BLaER1 treated with 17β-estradiol and CSF1 and Interleukin-3, amounts not matched to agents 10 nM and 100 nM (cell line): Measurements from ENCODE around the gene ZCCHC24.
A peak's percentile ranks its signal among the peaks of the same experiment; 100 is the strongest.

Source experiments
- H3K27ac ChIP-seq, 11 experiments: shearing (Covaris generic); formaldehyde crosslinking; 2 replicates each; pipeline ENCODE4 v1.8.1; 2022
- H3K27me3 ChIP-seq, 11 experiments: shearing (Covaris generic); formaldehyde crosslinking; 2 replicates each; pipeline ENCODE4 v1.8.1; 2022
- H3K36me3 ChIP-seq, 11 experiments: shearing (Covaris generic); formaldehyde crosslinking; 2 replicates each; pipeline ENCODE4 v1.8.1; 2022
- H3K4me1 ChIP-seq, 10 experiments: shearing (Covaris generic); formaldehyde crosslinking; 2 replicates each; pipeline ENCODE4 v1.8.1; 2022
- H3K4me2 ChIP-seq, 11 experiments: shearing (Covaris generic); formaldehyde crosslinking; 2 replicates each; pipeline ENCODE4 v1.8.1; 2022
- H3K4me3 ChIP-seq, 10 experiments: shearing (Covaris generic); formaldehyde crosslinking; 2 replicates each; pipeline ENCODE4 v1.8.1; 2022
- H3K9ac ChIP-seq, 11 experiments: shearing (Covaris generic); formaldehyde crosslinking; 2 replicates each; pipeline ENCODE4 v1.8.1; 2022
- H3K9me3 ChIP-seq, 11 experiments: shearing (Covaris generic); formaldehyde crosslinking; replicated peaks in 1 of 11; 2 replicates each; pipeline ENCODE4 v1.8.1; 2022
- H4K20me1 ChIP-seq, 11 experiments: shearing (Covaris generic); formaldehyde crosslinking; 2 replicates each; pipeline ENCODE4 v1.8.1; 2022
- Cebpa-rat ChIP-seq, 11 experiments: shearing (Covaris generic); IDR thresholded peaks; 2 replicates each; pipeline ENCODE4 v1.8.1; 2022

ZCCHC24 gene

GRCh38 chr10:79438021-79438698, 7.3 kb downstream of the ZCCHC24 start:
- no peak for TF ChIP-seq Cebpa-rat (IDR thresholded peaks at IDR 0.05)
- Histone ChIP-seq H3K4me1 (peaks cover 53 to 95% (median 78%) of the 10 kb centered on the region in 10 experiments), H3K9me3 (no peaks in the 10 kb centered on the region), H3K27ac (no peak overlapping the region), H3K36me3 (peaks cover 0 to 80% (median 36%) of the 10 kb centered on the region in 11 experiments; a peak in 13 of 22 replicates), H3K4me3 (no peak overlapping the region), H3K9ac (peak overlapping the region in 4 of 11 experiments; percentile 2 to 23 (median 13); a peak in 5 of 22 replicates), H3K4me2 (peak overlapping the region in 10 of 11 experiments; percentile 30 to 54 (median 41); a peak in 19 of 22 replicates), H3K27me3 (no peaks in the 10 kb centered on the region), H4K20me1 (peaks cover 49 to 100% (median 99%) of the 10 kb centered on the region in 11 experiments; a peak in 21 of 22 replicates)

- no peak for TF ChIP-seq Cebpa-rat (IDR thresholded peaks at IDR 0.05)
- Histone ChIP-seq H3K4me2 (peak overlapping the region in 5 of 11 experiments; percentile 22 to 54 (median 46); a peak in 8 of 22 replicates), H3K9me3 (no peaks in the 10 kb centered on the region), H3K4me3 (no peak overlapping the region), H4K20me1 (peaks cover 40 to 100% (median 97%) of the 10 kb centered on the region in 11 experiments; a peak in 21 of 22 replicates), H3K27me3 (no peaks in the 10 kb centered on the region), H3K4me1 (peaks cover 52 to 88% (median 69%) of the 10 kb centered on the region in 10 experiments), H3K9ac (peak overlapping the region in 3 of 11 experiments; percentile 18 to 20 (median 18); a peak in 2 of 22 replicates), H3K36me3 (peaks cover 0 to 81% (median 44%) of the 10 kb centered on the region in 11 experiments; a peak in 17 of 22 replicates), H3K27ac (no peak overlapping the region)
Observed at GRCh38 chr10:79437111-79437814, 8.2 kb downstream of the ZCCHC24 start.

- Histone ChIP-seq H3K4me1 (peaks cover 50 to 84% (median 65%) of the 10 kb centered on the region in 10 experiments), H3K27ac (no peak overlapping the region), H3K9me3 (no peaks in the 10 kb centered on the region), H3K4me2 (0 out of 22 replicates have a peak overlapping the region, but pooled peaks of 2 of the 11 experiments have one; percentile 78 to 86), H3K9ac (peak overlapping the region in 3 of 11 experiments; percentile 18 to 65 (median 33); a peak in 4 of 22 replicates), H4K20me1 (peaks cover 36 to 100% (median 97%) of the 10 kb centered on the region in 11 experiments; a peak in 21 of 22 replicates), H3K27me3 (no peaks in the 10 kb centered on the region), H3K4me3 (no peak overlapping the region), H3K36me3 (peaks cover 0 to 81% (median 44%) of the 10 kb centered on the region in 11 experiments; a peak in 17 of 22 replicates)
- TF ChIP-seq Cebpa-rat (IDR thresholded peaks at IDR 0.05) = no peak
Observed at GRCh38 chr10:79436850-79437103, 8.6 kb downstream of the ZCCHC24 start.

- Histone ChIP-seq H4K20me1 (peaks cover 32 to 100% (median 95%) of the 10 kb centered on the region in 11 experiments; a peak in 21 of 22 replicates), H3K36me3 (peaks cover 0 to 81% (median 44%) of the 10 kb centered on the region in 11 experiments; a peak in 17 of 22 replicates), H3K4me2 (peak overlapping the region in 9 of 11 experiments; percentile 29 to 86 (median 64); a peak in 14 of 22 replicates), H3K27me3 (no peaks in the 10 kb centered on the region), H3K4me1 (peaks cover 46 to 79% (median 59%) of the 10 kb centered on the region in 10 experiments), H3K9ac (peak overlapping the region in 6 of 11 experiments; percentile 10 to 65 (median 33); a peak in 6 of 22 replicates), H3K9me3 (no peaks in the 10 kb centered on the region), H3K4me3 (no peak overlapping the region), H3K27ac (peak overlapping the region in 6 of 11 experiments; percentile 9 to 48 (median 32); a peak in 7 of 22 replicates)
- no peak for TF ChIP-seq Cebpa-rat (IDR thresholded peaks at IDR 0.05)
Observed at GRCh38 chr10:79436066-79436849, 9.2 kb downstream of the ZCCHC24 start.

- Histone ChIP-seq H3K36me3 (peaks cover 0 to 81% (median 50%) of the 10 kb centered on the region in 11 experiments; a peak in 17 of 22 replicates), H3K27me3 (no peaks in the 10 kb centered on the region), H3K4me1 (peaks cover 46 to 72% (median 56%) of the 10 kb centered on the region in 10 experiments), H3K9me3 (no peaks in the 10 kb centered on the region), H3K4me2 (peak overlapping the region in 9 of 11 experiments; percentile 29 to 86 (median 64); a peak in 19 of 22 replicates), H4K20me1 (peaks cover 30 to 99% (median 94%) of the 10 kb centered on the region in 11 experiments; a peak in 21 of 22 replicates), H3K4me3 (no peak overlapping the region), H3K9ac (peak overlapping the region in 8 of 11 experiments; percentile 13 to 65 (median 32); a peak in 9 of 22 replicates), H3K27ac (peak overlapping the region in 7 of 11 experiments; percentile 17 to 48 (median 39); a peak in 10 of 22 replicates)
- no peak for TF ChIP-seq Cebpa-rat (IDR thresholded peaks at IDR 0.05)
Observed at GRCh38 chr10:79435271-79436065, 10.0 kb downstream of the ZCCHC24 start.

GRCh38 chr10:79434821-79435251, 10.6 kb downstream of the ZCCHC24 start:
- Histone ChIP-seq H3K4me2 (peak overlapping the region in 6 of 11 experiments; percentile 35 to 86 (median 76); a peak in 11 of 22 replicates), H3K9ac (peak overlapping the region in 3 of 11 experiments; percentile 27 to 65 (median 33); a peak in 2 of 22 replicates), H3K9me3 (no peaks in the 10 kb centered on the region), H3K27ac (peak overlapping the region in 3 of 11 experiments; percentile 39 to 48 (median 43); a peak in 3 of 22 replicates), H3K36me3 (peaks cover 0 to 81% (median 55%) of the 10 kb centered on the region in 11 experiments; a peak in 19 of 22 replicates), H3K27me3 (no peaks in the 10 kb centered on the region), H3K4me1 (peaks cover 46 to 67% (median 55%) of the 10 kb centered on the region in 10 experiments), H4K20me1 (peaks cover 23 to 99% (median 88%) of the 10 kb centered on the region in 11 experiments; a peak in 20 of 22 replicates), H3K4me3 (no peak overlapping the region)
- no peak for TF ChIP-seq Cebpa-rat (IDR thresholded peaks at IDR 0.05)

- no peaks in the 10 kb centered on the region for H3K27me3 ChIP-seq
- peak overlapping the region; percentile 9 to 86 (median 37); a peak in 13 of 22 replicates for H3K4me2 ChIP-seq
- TF ChIP-seq Cebpa-rat (IDR thresholded peaks at IDR 0.05) = no peak
- no peaks in the 10 kb centered on the region for H3K9me3 ChIP-seq
- H3K9ac ChIP-seq = no peak overlapping the region
- H3K4me3 ChIP-seq = no peak overlapping the region
- peaks cover 18 to 97% (median 82%) of the 10 kb centered on the region in 11 experiments; a peak in 20 of 22 replicates for H4K20me1 ChIP-seq
- H3K4me1 ChIP-seq = peaks cover 46 to 63% (median 55%) of the 10 kb centered on the region in 10 experiments
- H3K27ac ChIP-seq = no peak overlapping the region
- peaks cover 0 to 82% (median 60%) of the 10 kb centered on the region in 11 experiments; a peak in 19 of 22 replicates for H3K36me3 ChIP-seq
Observed at GRCh38 chr10:79434223-79434687, 11.2 kb downstream of the ZCCHC24 start.
